HK-2 (cell line): ENCODE results near the gene LSP1.
"Not testable (repeated sequence)": the region's sequence is repeated elsewhere in the genome, so short reads cannot be mapped to it uniquely, and the experiment has no call there.

ENCODE experiments used
- DNase-seq: peaks from one replicate; pipeline ENCODE4 v3.0.0-alpha.2; 2018; ENCODE audit not compliant: unreplicated experiment

LSP1 gene

DNA sequence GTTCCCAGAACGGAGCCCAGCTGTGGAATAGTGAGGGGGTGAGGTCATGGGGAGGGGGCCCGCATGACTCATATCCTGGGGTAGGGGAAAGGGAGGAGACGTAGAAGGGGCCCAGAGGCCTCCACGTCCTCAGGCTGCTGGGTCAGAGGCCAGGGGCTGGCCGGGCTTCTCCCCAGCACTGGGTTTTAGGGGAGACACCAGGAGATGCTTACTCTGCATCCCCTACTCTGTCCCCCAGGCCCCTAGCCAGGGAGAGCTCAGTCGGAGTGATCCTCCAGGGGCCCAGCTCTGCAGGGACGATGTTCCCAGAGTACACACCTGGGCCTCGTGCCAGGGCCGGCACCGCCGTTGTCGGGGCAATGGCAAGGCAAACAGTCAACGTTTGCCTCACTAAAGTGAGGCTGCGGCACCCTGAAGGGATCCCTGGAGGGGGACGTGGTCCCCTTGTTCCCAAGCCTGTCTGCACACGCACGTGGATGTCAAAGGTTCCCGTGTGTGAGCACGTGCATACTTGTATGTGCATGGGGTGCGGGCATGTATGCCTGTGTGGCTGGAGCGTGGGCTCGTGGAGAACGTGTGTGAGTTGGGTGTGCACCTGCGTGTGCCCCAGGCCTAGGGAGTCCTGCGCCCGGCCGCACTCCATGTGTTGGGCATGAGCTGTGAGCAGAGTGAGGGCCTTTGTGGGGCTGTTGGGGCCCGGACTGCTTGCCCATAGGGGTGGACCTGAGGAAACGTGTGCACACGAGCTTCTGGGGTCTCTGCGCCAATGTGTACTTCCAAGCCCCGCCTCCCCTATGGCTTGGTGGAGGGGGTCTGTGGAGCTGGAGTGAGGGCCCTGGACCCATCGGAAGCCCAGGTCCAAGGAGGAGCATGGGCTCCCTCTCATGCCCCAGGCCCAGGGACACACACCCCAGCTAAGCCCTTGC, 24.6 kb downstream of the LSP1 start:
- no peak for DNase-seq

DNA sequence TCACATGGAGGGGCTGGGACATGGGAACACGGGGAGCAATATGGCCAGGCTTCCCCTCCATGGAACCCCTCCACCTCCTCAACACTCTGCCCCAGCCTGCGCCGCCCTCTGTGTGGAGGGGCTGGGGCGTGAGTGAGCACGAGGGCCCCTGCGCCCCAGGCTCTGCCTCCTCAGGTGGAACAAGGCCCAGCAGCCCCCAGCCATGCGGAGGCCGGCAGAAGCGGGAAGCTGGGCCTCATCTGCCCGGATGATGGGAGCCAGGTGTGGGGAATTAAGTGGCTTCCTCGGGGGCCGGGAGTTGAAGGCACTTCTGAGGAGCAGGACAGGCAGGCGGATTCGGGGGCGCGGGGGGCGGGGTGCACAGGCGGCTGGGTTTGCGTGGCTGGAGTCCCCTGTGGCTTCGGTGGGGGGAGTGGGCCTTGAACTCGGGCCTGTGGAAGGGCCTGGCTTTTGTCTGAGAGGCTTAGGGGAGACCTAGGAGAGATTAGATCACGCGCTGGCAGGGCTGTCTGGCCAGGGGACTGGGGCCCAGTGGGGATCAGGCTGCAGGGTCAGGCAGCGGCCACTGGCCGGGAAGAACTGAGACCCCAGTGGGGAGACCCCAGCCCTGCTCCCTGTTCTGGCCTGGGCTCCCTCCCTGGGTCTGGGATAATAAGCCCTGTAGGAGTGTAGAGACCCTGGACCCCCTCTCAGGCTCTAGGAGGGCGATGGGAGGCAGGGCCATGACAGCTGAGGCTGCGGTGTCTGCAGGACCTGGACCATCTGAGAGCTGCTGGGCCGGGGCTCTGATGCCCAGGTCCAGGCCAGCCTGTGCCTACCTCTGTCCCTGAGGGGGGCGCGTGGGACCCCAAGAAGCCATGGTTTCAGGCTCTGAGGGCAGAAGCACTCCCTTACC, 25.5 kb downstream of the LSP1 start:
- no peak for DNase-seq

DNA sequence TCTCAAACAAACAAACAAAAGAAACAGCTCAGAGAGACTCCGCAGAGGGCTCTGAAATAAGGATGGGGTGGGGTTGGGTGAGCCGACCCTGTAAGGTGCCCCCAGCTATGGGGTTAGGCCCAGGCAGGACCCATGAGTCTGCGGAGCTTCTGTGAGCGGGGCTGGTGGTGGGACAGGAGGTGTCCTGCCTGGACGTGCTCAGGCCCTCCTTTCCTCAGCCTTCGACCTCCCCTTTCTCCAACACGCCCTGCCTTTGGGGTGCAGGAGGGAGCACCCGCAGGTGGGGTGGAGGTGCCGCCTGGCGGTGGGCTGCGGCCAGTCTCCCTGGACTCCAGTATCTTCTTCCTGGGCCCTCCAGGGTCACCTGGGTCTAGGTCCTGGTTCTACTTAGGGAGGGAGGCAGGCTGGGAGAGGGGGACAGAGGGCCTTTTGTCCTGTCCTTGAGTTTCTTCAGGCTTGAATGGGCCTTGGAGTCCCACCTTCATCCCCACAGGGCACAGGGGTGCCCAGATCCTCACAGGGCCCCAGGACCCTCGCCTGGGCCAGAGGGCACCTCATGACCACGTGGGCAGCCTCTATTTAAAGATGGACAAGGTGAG, 26.6 kb downstream of the LSP1 start:
- DNase-seq: no peak

DNA sequence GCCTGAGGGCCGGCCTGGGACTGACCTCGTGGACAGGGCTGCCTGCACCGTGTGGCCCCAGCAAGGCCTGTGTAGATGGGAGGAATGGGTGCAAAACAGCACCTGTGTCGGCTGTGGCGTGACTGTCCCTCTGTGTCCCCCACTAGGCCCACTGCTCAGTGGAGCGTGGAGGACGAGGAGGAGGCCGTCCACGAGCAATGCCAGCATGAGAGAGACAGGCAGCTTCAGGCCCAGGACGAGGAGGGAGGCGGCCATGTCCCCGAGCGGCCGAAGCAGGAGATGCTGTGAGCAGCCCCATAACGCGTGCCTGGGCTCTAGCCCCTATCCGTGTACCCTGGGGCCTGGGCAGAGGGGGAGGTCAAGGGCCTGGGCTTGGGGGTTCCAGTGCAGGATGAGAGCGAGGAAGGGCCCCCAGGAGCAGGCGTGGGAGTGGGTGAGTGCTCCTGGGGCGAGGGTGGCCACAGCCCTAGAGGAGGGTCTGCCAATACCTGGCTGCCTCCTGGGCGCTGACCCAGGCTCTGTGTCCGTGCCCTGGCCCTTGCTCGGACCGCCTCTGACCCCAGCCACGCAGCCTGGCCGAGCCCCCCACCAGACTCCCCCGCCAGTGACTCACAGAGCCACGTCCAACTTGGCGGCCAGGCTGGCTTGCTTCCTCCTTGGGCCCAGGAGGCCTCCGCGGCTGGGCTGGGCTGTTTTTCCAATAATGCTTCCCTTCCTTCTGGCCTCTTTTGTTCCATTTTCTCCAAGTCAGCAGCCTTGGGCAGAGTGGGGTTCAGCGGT, 27.2 kb downstream of the LSP1 start:
- no peak for DNase-seq

DNA sequence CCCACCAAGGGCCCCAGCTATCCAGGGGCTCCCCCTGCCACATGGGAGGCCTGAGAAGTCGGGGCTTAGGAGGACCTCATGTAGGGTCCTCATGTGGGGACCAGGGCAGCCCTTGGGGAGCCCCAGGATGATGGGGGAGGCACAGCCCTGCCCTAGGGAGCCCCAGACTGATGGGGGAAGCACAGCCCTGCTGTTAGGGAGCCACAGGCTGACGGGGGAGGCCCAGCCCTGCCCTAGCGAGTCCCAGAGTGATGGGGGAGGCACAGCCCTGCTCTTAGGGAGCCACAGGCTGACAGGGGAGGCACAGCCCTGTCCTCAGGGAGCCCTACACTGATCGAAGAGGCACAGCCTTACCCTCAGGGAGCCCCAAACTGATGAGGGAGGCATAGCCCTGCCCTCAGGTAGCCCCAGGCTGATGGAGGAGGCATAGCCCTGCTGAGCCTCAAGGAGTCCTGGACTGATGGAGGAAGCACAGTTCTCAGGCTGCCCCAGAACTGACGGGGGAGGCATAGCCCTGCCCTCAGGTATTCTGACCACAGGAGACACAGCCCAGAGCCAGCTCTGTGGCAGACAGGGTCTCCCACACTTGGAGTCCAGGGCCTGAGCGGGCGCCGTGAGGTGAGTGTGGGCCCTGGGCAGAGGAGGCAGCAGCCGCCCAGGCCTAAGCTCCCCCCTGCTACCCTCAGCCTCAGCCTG, 28.0 kb downstream of the LSP1 start:
- DNase-seq: no peak

GRCh38 chr11:1881442-1882264, 28.8 kb downstream of the LSP1 start:
- DNase-seq: no peak

GRCh38 chr11:1882265-1883238, 29.7 kb downstream of the LSP1 start:
- peak; percentile 68 for DNase-seq

DNA sequence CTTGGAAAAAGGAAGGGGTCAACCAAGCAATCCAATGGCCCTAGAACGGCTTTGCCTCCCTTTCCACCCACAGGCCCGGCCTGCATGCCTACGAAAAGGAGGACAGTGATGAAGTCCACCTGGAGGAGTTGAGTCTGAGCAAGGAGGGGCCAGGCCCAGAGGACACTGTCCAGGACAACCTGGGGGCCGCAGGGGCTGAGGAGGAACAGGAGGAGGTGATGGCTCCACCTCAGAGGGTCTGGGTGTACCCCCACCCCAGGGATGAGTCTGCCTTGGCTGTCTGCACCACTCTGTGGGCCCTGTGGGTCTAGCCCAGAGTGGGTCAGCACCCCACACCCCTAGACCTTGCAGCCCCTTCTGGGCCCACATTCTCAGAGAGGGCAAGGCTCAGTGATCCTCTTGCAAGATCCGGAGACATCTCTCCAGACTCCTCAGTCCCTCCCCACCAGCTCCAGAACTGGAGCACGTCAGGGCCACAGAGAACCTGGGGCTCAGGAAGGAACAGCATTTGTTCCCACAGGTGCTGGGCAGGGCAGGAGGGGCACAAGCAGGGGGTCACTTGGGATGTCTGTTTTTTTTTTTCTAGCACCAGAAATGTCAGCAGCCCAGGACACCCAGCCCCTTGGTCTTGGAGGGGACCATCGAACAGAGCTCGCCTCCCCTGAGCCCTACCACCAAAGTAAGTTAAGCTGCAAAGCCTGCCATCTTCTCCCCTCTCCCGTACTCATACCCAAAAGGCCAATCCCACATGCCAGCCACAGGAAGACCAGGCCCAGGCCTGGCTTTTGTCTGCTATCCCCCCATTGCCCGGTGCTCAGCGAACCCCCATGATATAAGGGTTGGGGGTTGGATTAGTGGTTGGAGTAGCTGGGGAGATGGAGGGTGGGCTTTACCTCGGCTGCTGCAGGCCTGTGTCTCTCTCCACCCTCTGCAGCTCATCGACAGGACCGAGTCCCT, 30.7 kb downstream of the LSP1 start:
- DNase-seq: no peak

GRCh38 chr11:1884303-1884700, 31.4 kb downstream of the LSP1 start:
- no peak for DNase-seq

GRCh38 chr11:1886551-1886950, 33.7 kb downstream of the LSP1 start:
- DNase-seq: not testable (repeated sequence)

DNA sequence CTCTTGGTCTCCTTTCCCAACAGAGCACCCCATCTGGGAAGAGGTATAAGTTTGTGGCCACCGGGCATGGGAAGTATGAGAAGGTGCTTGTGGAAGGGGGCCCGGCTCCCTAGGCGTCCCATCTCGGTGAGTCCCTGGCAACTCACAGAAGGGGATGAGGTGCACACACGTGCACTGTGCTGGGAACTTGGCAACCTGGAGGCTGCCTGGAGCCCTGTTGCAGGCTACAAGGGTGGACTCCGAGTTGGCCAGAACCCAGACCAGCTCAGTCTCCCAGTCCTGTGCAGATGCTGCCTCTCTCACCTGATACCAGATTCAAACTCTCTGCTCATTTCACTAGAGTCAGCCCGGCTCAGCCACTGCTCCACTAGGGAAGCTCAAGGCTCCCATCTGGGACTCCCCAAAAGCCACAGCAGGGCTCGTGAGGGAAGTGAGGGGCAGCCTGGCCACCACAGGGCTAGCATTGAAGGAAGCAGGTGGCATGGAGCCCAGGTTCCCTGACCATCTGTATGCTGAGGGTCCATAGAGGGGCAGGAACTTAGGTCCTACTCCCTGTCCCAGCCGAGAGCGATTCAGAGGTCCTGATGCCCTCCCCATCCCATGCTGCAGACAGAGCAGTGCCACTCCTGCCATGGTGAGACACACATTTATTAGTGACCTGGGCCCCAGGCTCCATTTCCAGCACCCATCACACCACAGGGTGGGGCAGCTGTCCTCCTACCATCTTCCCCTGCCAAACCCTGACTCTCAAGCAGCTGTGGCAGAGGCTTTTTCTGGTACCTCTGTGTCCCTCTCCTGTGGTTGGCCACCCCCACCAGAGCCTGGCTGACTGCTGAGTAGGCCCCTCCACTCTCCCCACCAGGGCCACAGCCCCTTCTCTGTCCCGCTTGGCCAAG, 34.8 kb downstream of the LSP1 start:
- no peak for DNase-seq

DNA sequence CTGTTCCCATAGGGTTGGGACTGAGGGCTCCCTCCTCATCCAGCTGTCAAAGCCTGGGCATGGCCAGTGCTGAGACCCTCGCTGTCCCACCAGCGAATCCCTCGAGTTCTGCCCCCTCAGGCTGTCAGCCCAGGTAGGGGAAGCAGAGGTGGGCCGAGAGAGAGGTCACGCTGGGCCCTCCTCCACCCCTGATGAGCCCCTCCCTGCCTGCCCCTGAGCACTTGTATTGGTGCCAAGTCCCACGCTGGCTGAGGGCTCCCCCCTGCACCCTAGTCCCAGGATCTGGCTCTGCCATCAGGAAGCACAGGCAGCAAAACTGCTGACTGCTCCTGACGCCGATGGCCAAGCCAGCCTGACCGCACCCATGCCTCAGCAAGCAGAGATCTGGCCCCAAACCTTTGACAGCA, 35.5 kb downstream of the LSP1 start:
- no peak for DNase-seq

DNA sequence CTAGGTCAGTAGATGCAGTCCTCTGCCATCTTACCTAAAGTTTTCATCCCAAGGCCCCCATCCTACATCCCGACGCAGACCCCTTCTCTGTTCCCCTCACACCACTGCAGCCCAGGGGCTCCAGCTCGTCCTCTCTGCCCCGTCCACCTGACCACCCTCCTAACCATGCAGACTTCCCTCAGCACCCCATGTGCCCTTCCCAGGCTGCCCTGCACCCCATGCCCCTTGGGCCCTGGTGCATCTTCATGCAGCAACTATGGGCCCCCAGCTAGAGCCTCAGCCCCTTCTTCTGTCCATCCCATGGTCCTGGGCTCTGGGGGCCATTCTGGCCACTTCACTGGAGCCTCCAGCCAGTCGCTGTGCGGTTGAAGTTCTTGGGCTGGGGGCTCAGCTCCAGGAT, 35.9 kb downstream of the LSP1 start:
- DNase-seq: no peak

DNA sequence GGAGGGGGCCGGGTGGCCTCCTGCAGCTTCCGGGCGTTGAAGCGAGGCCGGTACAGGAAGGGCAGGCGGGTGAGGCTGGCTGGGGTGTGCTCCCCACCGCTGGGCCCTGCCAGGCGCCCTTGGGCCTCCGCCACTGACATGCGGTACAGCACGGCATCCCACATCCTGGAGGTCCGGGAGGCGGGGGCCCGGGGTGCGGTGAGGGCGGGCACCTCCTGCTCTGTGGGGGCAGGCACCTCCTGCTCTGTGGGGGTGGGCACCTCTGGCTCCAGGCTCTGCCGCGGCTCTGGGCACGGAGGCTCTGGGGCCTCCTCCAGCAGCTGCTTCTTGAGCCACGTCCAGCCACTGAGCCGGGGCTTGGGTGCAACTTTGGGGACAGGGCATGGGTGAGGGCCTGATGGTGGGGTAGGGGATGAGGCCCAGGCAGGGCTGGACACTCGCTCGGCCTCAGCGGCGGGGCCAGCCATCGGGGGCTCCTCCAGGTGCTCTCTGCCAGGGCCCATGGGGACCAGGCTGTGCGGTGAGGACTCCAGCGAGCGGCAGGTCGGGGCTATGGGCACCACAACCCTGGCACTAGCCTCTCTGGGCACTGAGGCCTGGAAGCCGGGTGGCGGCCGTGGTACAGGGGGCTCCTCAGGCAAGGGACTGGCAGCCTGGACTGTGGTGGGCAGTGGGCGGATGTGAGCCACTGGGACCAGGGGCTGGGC, 36.5 kb downstream of the LSP1 start:
- no peak for DNase-seq

DNA sequence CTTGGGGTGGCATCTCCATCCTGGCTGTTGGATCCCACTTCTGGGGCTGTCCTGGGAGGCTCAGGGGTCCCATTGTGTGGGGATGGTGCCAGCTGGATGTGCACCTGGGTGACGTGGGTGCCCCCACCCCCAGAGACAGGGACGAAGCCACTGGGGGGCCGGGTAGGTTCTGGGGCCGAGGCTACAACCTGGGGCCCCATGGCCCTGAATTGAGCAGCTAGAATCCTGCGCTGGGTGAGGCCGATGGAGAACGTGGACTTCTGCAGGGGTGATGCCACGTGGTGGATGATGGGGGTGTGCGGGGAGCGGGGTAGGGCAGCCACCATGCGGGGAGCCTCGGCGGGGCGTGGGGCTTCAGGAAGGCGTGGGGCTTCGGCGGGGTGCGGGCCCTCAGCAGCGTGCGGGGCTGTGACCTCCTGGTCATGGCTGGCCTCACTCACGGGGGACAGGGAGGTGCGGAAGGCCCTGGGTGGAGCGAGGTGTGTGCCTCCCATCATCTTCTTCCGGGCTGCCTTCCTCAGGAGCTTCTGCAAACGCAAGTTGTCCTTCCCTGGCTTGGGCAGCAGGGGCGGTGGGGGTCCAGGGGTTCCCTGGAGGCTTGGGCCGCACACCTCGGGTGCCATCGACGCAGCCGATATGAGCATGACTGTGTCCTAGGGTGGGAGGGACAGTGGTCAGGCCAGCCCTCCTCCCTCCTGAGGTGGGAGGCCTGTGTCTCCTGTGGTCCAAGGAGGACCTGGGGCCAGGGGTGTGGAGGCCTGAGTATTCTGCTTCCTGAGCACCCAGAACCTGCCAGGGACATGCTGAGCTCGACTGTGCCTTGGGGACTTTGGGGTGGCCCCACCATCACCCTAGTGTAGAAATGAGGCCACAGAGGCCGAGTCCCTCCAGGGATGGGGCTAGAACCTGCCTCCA, 37.3 kb downstream of the LSP1 start:
- DNase-seq: no peak
